K562 (cell line): ENCODE measurements around the gene ZFYVE19. TPM values are rescaled to one million over a fixed set of nuclear protein-coding genes. Genes with fewer than 3 reads are reported as not detected.

Experiments used
- ATAC-seq: fragments of 200-7000 bp; cut with Tn5 transposase; 3 replicates; pipeline ENCODE4 v1.9.1; 2020; ENCODE audit warnings: moderate library complexity
- BruUV-seq: library from RNA; stranded (reverse); fragments of 400-500 nt; replicated peaks from 2 replicates; lab custom pipeline; 2021; lab: Mats Ljungman, UMichigan
- CTCF ChIA-PET: fragments of 300-600 bp; formaldehyde crosslinking; extraction: SDS; loops from one replicate; lab custom pipeline; 2021; ENCODE audit warnings: low intra/inter-chr PET ratio; lab: Yijun Ruan, JAX
- POLR2A ChIA-PET: fragments of 300-600, 350-650 bp; sonication (Branson Sonifier 250); formaldehyde crosslinking; extraction: SDS; loops from one replicate; lab custom pipeline; 2021; ENCODE audit warnings: antibody characterized with exemption, inconsistent platforms; lab: Yijun Ruan, JAX
- DNase-seq, 4 experiments: peaks; one replicate each; pipeline versions ENCODE4 v3.0.0 to v3.0.0-alpha.2; 2011 to 2018; ENCODE audit warnings: low spot score in 3 of 4, mixed read lengths in 3 of 4; ENCODE audit errors: extremely low read depth in 1 of 4
- FAIRE-seq: peaks from 2 replicates; lab custom pipeline; 2011; peaks lifted over from hg19 to GRCh38; lab: Jason Lieb, UNC
- H2AFZ ChIP-seq: 2 replicates; pipeline ENCODE4 v1.6.0; 2011; ENCODE audit warnings: low read depth, low read length, control low read depth, inconsistent platforms
- H3K27ac ChIP-seq: fragments of 200-600 bp; 3 replicates; pipeline ENCODE4 v1.8.0; 2011; ENCODE audit warnings: low read depth, mild to moderate bottlenecking, control low read depth, inconsistent platforms, low read length, moderate library complexity, mixed read lengths; ENCODE audit errors: extremely low read depth
- H3K27me3 ChIP-seq, 2 experiments: fragments of 300-600 bp in 1 of 2; 2 replicates in 1 of 2; 3 replicates in 1 of 2; pipeline versions ENCODE4 v1.6.0 to v1.8.0; 2011; ENCODE audit warnings: inconsistent platforms in 2 of 2, low read length in 2 of 2, mild to moderate bottlenecking in 1 of 2, mixed read lengths in 1 of 2, moderate library complexity in 1 of 2; ENCODE audit not compliant: control insufficient read depth in 2 of 2, insufficient read depth in 2 of 2
- H3K36me3 ChIP-seq: fragments of 300-600 bp; 3 replicates; pipeline ENCODE4 v1.8.0; 2011; ENCODE audit warnings: mild to moderate bottlenecking, low read length, inconsistent platforms; ENCODE audit not compliant: control insufficient read depth, insufficient read depth
- H3K4me1 ChIP-seq, 2 experiments: fragments of 200-600 bp in 1 of 2; replicated peaks in 1 of 2; 2 replicates in 1 of 2; 3 replicates in 1 of 2; pipeline versions ENCODE4 v1.5.1 to v1.8.0; 2011; ENCODE audit warnings: inconsistent platforms in 2 of 2, low read length in 2 of 2, mild to moderate bottlenecking in 1 of 2, mixed read lengths in 1 of 2, moderate library complexity in 1 of 2; ENCODE audit not compliant: control insufficient read depth in 2 of 2, insufficient read depth in 2 of 2
- H3K4me2 ChIP-seq: 2 replicates; pipeline ENCODE4 v1.6.1; 2011; ENCODE audit warnings: low read length, control low read depth, inconsistent platforms, mixed read lengths; ENCODE audit not compliant: insufficient read depth
- H3K4me3 ChIP-seq: fragments of 200-600 bp; sonication (generic), shearing (Covaris generic); 2 replicates; pipeline ENCODE4 v1.5.1; 2016; ENCODE audit warnings: control low read depth, inconsistent platforms
- H3K79me2 ChIP-seq: fragments of 200-600 bp; 3 replicates; pipeline ENCODE4 v1.8.0; 2011; ENCODE audit warnings: low read length, inconsistent platforms; ENCODE audit not compliant: control insufficient read depth, insufficient read depth
- H3K9ac ChIP-seq, 2 experiments: 2 replicates each; pipeline versions ENCODE4 v1.6.0 to v1.6.1; 2011; ENCODE audit warnings: low read depth in 2 of 2, low read length in 2 of 2, control low read depth in 1 of 2, inconsistent platforms in 1 of 2, mild to moderate bottlenecking in 1 of 2, mixed read lengths in 1 of 2; ENCODE audit not compliant: insufficient read depth in 1 of 2
- H3K9me1 ChIP-seq: one replicate; pipeline ENCODE4 v1.6.0; 2011; ENCODE audit warnings: inconsistent platforms, mild to moderate bottlenecking, low read length, moderate library complexity; ENCODE audit not compliant: control insufficient read depth, insufficient read depth
- H3K9me3 ChIP-seq: replicated peaks from 2 replicates; pipeline ENCODE4 v1.5.1; 2011; ENCODE audit warnings: low read depth, low read length, inconsistent platforms; ENCODE audit not compliant: control insufficient read depth, insufficient read depth
- H4K20me1 ChIP-seq: replicated peaks from 2 replicates; pipeline ENCODE4 v1.6.1; 2011; ENCODE audit warnings: low read length, inconsistent platforms, mixed read lengths; ENCODE audit not compliant: control insufficient read depth, insufficient read depth
- DDX20 ChIP-seq: fragments of 450-650 bp; IDR thresholded peaks from 2 replicates; pipeline ENCODE4 v1.6.1; 2016; ENCODE audit warnings: missing genetic modification characterization, low read depth, mild to moderate bottlenecking, missing compliant biosample characterization, moderate library complexity
- PCBP2 ChIP-seq: fragments of 200-400 bp; formaldehyde crosslinking; IDR thresholded peaks from 2 replicates; pipeline ENCODE4 v1.6.1; 2018; ENCODE audit warnings: low read length, low read depth, mild to moderate bottlenecking, moderate library complexity; ENCODE audit not compliant: poor library complexity, severe bottlenecking
- PHF21A ChIP-seq: fragments of 450-650 bp; IDR thresholded peaks from 2 replicates; pipeline ENCODE4 v1.6.1; 2017; ENCODE audit warnings: low read depth, borderline replicate concordance
- RAD21 ChIP-seq, 2 experiments: fragments of 250-450 bp in 1 of 2; fragments of 450-650 bp in 1 of 2; sonication (Bioruptor Pico) in 1 of 2; formaldehyde crosslinking in 1 of 2; IDR thresholded peaks in 1 of 2; conservative IDR thresholded peaks in 1 of 2; 2 replicates each; pipeline versions ENCODE4 v1.4.0 to v1.8.0; 2020 to 2022; ENCODE audit warnings: mild to moderate bottlenecking in 2 of 2, moderate library complexity in 1 of 2
- RERE ChIP-seq: sonication (generic); formaldehyde crosslinking; IDR thresholded peaks from 2 replicates; pipeline ENCODE4 v1.8.0; 2023; ENCODE audit warnings: missing genetic modification reagents, mild to moderate bottlenecking, borderline replicate concordance
- SIN3B ChIP-seq: fragments of 450-650 bp; IDR thresholded peaks from 2 replicates; pipeline ENCODE4 v1.6.1; 2017; ENCODE audit warnings: low read depth, mild to moderate bottlenecking, moderate library complexity
- XRCC5 ChIP-seq: fragments of 200-400 bp; formaldehyde crosslinking; IDR thresholded peaks from 2 replicates; pipeline ENCODE4 v1.6.1; 2017; ENCODE audit warnings: low read depth, mild to moderate bottlenecking, low read length
- ZKSCAN8 ChIP-seq: fragments of 200-800 bp; sonication (Bioruptor generic); IDR thresholded peaks from 2 replicates; pipeline ENCODE4 v1.6.1; 2016; ENCODE audit warnings: missing genetic modification characterization, missing compliant biosample characterization
- ZNF12 ChIP-seq: sonication (generic); formaldehyde crosslinking; IDR thresholded peaks from 2 replicates; pipeline ENCODE4 v1.4.0; 2020; ENCODE audit warnings: mild to moderate bottlenecking, missing genetic modification reagents
- ZNF699 ChIP-seq: fragments of 250-450 bp; sonication (Bioruptor Pico); IDR thresholded peaks from 2 replicates; pipeline ENCODE4 v1.8.0; 2021; ENCODE audit warnings: mild to moderate bottlenecking, moderate library complexity; ENCODE audit not compliant: insufficient replicate concordance
- WGBS: fragments of 100-300 bp; shearing (Covaris generic); methylation state at CpG from one replicate; pipeline ENCODE4 v1.1.6; 2016; ENCODE audit warnings: low coverage, mixed read lengths; ENCODE audit not compliant: insufficient coverage; ENCODE audit errors: missing lambda C conversion rate; 5-methylcytosine and 5-hydroxymethylcytosine counted together
- in situ Hi-C: fragments of 300-500 bp; cut with MboI; formaldehyde crosslinking; loops from 4 replicates; pipeline ENCODE4 v1.15.0; 2018; ENCODE audit warnings: inconsistent platforms, mixed read lengths
- intact Hi-C: fragments of 100-400 bp; cut with micrococcal nuclease; formaldehyde crosslinking; loops from 2 replicates; pipeline ENCODE4 v1.14.2; 2022
- polyA plus RNA-seq, 8 experiments: library from polyadenylated mRNA; depleted of rRNA in 4 of 8; stranded (reverse) in 5 of 8; unstranded in 3 of 8; fragments of >200 nt; fragmentation: Nextera tagmentation in 2 of 8; fragmentation: Illumina TruSeq in 1 of 8; extraction: Ambion mirVana in 2 of 8; extraction: Trizol in 1 of 8; gene quantifications; 2 replicates each; pipeline versions ENCODE4 v1.2.1 to v1.2.3, GENCODE V29; 2011 to 2014; ENCODE audit warnings: inconsistent platforms in 1 of 8, missing spikeins in 1 of 8
- total RNA-seq, 7 experiments: library from RNA; depleted of rRNA in 6 of 7; stranded (reverse); fragments of >200 nt in 6 of 7; fragmentation: Illumina TruSeq in 2 of 7; extraction: Trizol in 2 of 7; gene quantifications; 2 replicates each; pipeline versions ENCODE4 v1.2.1 to v1.2.3, GENCODE V29; 2011 to 2021; ENCODE audit warnings: low replicate concordance in 1 of 7

The ZFYVE19 gene
- total and polyA plus RNA-seq, 9 of the 15 experiments (the other 6 are each of a cell fraction or from before 2014, with no cell fraction given): 1.5 to 36.8 (median 19.9) TPM

GRCh38 chr15:40796512-40796911 is 10.4 kb upstream of the ZFYVE19 start:
- intact Hi-C loops: no loop called here
- no peaks in the 10 kb centered on the region for H3K27me3 ChIP-seq
- no peaks in the 10 kb centered on the region for H3K9me3 ChIP-seq
- no peak overlapping the region for H3K4me2 ChIP-seq
- in situ Hi-C loops: no loop called here
- FAIRE-seq (no peak), ATAC-seq (no peak), DNase-seq (no peak)
- H3K9ac ChIP-seq: no peak overlapping the region
- POLR2A ChIA-PET: interaction anchor here (0.6 to 1.3 kb wide), 4 partner anchors 9 to 26 kb away, joined by 3 to 5 read pairs (median 4); partner anchors contain the start of gene C15orf62
- H2AFZ ChIP-seq: no peak overlapping the region
- no peak overlapping the region for H3K27ac ChIP-seq
- no peaks in the 10 kb centered on the region for H3K9me1 ChIP-seq
- TF ChIP-seq ZKSCAN8 (CRISPR knock-in tag): no peak
- TF ChIP-seq, all 486 proteins: peak for 0
- no peaks in the 10 kb centered on the region for H4K20me1 ChIP-seq
- peaks cover 0 to 6% of the 10 kb centered on the region in 2 experiments; a peak in 3 of 5 replicates for H3K4me1 ChIP-seq
- H3K79me2 ChIP-seq: peaks cover 9% of the 10 kb centered on the region
- CTCF ChIA-PET: no interaction called here
- BruUV-seq: no TSS peak
- peaks cover 17% of the 10 kb centered on the region; the same call in 2 of the 3 replicates for H3K36me3 ChIP-seq
- H3K4me3 ChIP-seq: no peak overlapping the region
- 74% methylated on average over 5 of the region's 5 CpGs for WGBS

- ATAC-seq (no peak), FAIRE-seq (no peak), DNase-seq (no peak)
- Histone ChIP-seq H3K79me2 (peaks cover 2% of the 10 kb centered on the region), H3K4me1 (no peaks in the 10 kb centered on the region; a peak in 2 of 5 replicates), H3K9me1 (peaks cover 3% of the 10 kb centered on the region), H3K36me3 (peaks cover 15% of the 10 kb centered on the region; the same call in 2 of the 3 replicates), H3K9me3 (no peaks in the 10 kb centered on the region), H2AFZ (no peak overlapping the region), H3K9ac (no peak overlapping the region), H3K4me2 (no peak overlapping the region), H3K4me3 (no peak overlapping the region), H4K20me1 (no peaks in the 10 kb centered on the region), H3K27me3 (no peaks in the 10 kb centered on the region), H3K27ac (no peak overlapping the region)
- no TSS peak for BruUV-seq
- 85% methylated on average over 3 of the region's 3 CpGs for WGBS
- ChIA-PET CTCF (no interaction called here), POLR2A (interaction anchor here (0.6 to 1.4 kb wide), 3 partner anchors 16 to 58 kb away, joined by 3 to 4 read pairs (median 3); no protein-coding TSS in a partner anchor)
- intact Hi-C loops: no loop called here
- in situ Hi-C loops: no loop called here
- TF ChIP-seq ZNF12 (CRISPR knock-in tag): no peak
- TF ChIP-seq PCBP2: no peak
- TF ChIP-seq PHF21A: no peak
- TF ChIP-seq ZNF699: no peak
- no peak for TF ChIP-seq DDX20
- TF ChIP-seq RAD21 (CRISPR knock-in tag; conservative IDR thresholded peaks at IDR 0.05 in 1 of 2, IDR thresholded peaks at IDR 0.05 in 1 of 2): no peak
- no peak for TF ChIP-seq SIN3B
- TF ChIP-seq RERE: no peak
- no peak for TF ChIP-seq XRCC5
Observed at GRCh38 chr15:40799523-40799922, 7.4 kb upstream of the ZFYVE19 start.
